Activated gamma-delta T cell treated with anti-CD3 and anti-CD28 coated beads, Interleukin-2, amount 50 U/mL, for 16 hours (primary cell): ENCODE data around the gene ADAMTS17.

Source experiments
- DNase-seq: peaks from one replicate; pipeline ENCODE4 v3.0.0-alpha.2; 2020; ENCODE audit warnings: low read depth

Gene ADAMTS17

GRCh38 chr15:100310513-100311153 lies 31.1 kb downstream of the ADAMTS17 start:
- DNase-seq, result no peak

GRCh38 chr15:100310041-100310405 lies 31.8 kb downstream of the ADAMTS17 start:
- DNase-seq, result no peak

GRCh38 chr15:100309109-100310040 lies 32.4 kb downstream of the ADAMTS17 start:
- DNase-seq, result no peak

GRCh38 chr15:100308608-100309007 lies 33.2 kb downstream of the ADAMTS17 start:
- no peak for DNase-seq

- no peak for DNase-seq
Observed at GRCh38 chr15:100308213-100308600, 33.6 kb downstream of the ADAMTS17 start.

GRCh38 chr15:100307241-100308212 lies 34.2 kb downstream of the ADAMTS17 start:
- DNase-seq, result no peak

- DNase-seq, result no peak
Observed at GRCh38 chr15:100306098-100306497, 35.7 kb downstream of the ADAMTS17 start.

- DNase-seq, result no peak
Observed at GRCh38 chr15:100301910-100302431, 39.8 kb downstream of the ADAMTS17 start.

GRCh38 chr15:100298257-100298656 lies 43.5 kb downstream of the ADAMTS17 start:
- DNase-seq, result no peak

GRCh38 chr15:100297812-100298211 lies 44.0 kb downstream of the ADAMTS17 start:
- DNase-seq, result no peak

- DNase-seq, result no peak
Observed at GRCh38 chr15:100295939-100296565, 45.7 kb downstream of the ADAMTS17 start.

- no peak for DNase-seq
Observed at GRCh38 chr15:100292010-100292409, 49.8 kb downstream of the ADAMTS17 start.

GRCh38 chr15:100291106-100291505 lies 50.7 kb downstream of the ADAMTS17 start:
- DNase-seq, result no peak

- DNase-seq, result no peak
Observed at GRCh38 chr15:100285641-100286295, 56.0 kb downstream of the ADAMTS17 start.

- DNase-seq, result no peak
Observed at GRCh38 chr15:100284701-100285100, 57.1 kb downstream of the ADAMTS17 start.

GRCh38 chr15:100284191-100284590 lies 57.6 kb downstream of the ADAMTS17 start:
- DNase-seq, result no peak

GRCh38 chr15:100281096-100281917 lies 60.5 kb downstream of the ADAMTS17 start:
- DNase-seq, result no peak

- DNase-seq, result no peak
Observed at GRCh38 chr15:100279849-100280248, 61.9 kb downstream of the ADAMTS17 start.

GRCh38 chr15:100279446-100279845 lies 62.3 kb downstream of the ADAMTS17 start:
- DNase-seq, result no peak
